HG03457 (cell line): ENCODE results near the gene DLG4.
"Not testable (repeated sequence)": the region's sequence is repeated elsewhere in the genome, so short reads cannot be mapped to it uniquely, and the experiment has no call there.

Source experiments
- ATAC-seq: cut with Tn5 transposase; IDR thresholded peaks from one replicate; pipeline ENCODE4 v1.9.1; 2021; ENCODE audit warnings: moderate number of reproducible peaks; ENCODE audit not compliant: unreplicated experiment

DLG4 gene

DNA sequence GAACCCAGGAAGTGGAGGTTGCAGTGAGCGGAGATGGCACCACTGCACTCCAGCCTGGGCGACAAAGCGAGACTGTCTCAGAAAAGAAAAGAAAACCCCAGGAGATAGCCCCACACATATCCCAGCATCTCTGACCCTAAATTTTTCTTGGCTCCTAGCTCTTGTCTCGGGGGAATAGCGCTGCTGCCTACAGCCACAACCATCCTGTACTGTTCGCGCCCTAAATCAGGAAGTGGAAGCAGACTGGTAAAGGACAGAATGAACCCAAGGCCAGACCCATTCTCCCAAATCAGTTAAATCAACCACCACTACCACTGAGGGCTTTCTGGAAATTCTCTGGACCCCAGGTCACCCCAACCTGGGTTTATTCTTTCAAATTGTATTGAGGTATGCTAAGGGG lies 30.2 kb upstream of the DLG4 start:
- ATAC-seq, result no peak

DNA sequence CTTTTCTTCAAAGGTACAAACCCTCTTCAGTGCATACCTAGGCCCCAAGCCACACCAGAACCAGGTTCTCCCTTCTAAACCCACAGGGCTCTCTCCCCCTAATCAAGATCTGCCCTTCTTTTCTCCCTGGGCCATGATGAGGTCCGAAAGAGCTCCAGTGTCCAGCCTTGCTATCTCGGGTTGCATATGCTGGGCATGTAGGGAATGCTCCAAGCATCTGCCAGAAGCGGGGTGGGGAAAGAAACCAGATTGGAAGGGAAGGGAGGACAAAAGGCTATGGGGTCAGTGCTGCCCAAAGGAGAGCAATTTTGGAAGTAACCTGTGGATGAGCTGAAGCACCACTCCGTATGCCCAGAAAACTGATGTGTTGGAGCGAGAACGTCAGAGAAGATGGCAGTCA lies 29.6 kb upstream of the DLG4 start:
- no peak for ATAC-seq

DNA sequence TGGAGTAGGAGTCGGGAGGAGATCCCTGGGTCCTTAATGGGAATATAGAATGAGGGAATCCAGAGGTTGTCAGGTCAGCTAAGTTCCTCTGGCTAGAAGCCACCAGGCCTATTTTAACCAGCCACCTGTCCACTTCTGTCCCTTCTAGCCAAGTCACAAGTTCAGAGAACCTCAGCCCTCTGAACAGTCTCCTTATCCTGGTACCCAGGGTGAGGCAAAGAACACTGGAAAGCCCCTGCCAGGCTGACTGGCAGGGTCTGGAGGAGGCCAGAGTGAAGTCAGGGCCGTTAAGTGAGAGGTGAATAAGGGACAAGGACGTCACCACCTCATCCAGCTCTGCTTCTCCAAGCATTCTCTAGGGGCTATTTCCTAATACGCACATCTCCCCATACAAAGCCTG lies 29.2 kb upstream of the DLG4 start:
- no peak for ATAC-seq

GRCh38 chr17:7246779-7247178 lies 27.1 kb upstream of the DLG4 start:
- ATAC-seq, result no peak

DNA sequence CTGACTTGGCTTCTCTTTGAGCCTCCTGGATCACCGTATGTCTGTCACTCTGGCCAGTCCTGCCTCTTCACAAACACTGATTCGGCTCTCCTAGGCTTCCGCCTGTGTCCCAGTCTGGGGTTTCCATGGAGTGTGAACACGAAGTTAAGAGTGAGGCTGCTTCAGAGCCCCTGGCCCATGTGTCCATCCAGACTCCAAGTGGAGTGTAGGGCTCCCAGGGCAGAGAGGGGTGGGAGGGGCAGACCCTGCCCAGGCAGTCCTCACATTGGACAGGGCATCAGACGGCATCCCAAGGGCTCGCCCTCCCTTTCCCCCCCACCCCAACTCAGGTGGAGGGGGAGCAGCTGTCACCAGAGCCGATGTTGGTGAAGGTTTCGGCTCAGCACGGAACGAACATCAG lies 24.2 kb upstream of the DLG4 start:
- ATAC-seq, result not testable (repeated sequence)

DNA sequence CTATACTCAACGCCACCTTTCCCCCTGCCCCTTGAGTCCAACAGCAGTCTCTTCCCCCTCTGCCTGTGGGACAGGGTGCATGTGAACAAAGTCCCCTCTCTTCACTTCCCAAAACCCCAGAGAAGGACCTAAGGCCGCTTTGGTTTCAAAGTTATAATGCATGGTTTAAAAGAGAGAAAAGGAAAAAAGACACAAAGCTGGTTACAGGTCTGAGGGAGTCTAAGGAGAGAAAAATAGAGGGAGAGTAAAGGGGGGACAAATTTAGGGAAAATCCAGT lies 23.8 kb upstream of the DLG4 start:
- ATAC-seq, result no peak

DNA sequence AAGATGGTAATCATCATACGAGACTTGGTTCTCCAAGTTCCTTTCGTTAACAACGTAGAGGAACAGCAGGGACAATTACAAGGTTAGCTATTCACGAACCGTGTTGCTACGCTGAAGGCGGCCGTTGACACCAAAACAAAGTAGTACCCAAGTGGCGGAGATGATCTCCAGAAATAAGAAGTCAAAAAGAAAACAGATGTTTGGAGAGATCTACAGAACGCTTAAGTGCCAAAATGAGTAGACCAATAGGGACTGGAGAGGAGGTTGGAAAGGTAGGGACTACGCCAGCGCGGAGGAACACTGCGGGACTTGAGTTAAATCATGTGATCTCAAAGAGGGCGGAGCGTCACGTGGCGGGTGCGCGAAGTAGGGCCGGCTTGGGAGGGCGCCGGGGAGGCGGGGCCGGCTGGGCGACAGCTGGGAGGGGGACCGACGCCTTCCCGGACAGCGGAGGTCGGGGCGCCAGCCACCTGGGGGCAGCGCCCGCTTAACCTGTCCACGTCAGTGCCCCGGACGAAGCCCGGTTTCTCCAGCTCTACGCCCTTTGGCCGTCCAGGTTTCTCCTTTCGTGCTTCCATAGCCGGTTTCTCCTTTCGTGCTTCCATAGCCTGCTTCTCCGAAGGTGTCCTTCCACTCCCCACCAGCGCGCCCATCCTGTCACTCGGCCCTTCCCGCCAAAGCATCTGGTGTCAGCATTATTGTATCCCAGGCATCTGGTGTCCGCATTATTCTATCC lies 23.2 kb upstream of the DLG4 start:
- peak; percentile 36 for ATAC-seq

DNA sequence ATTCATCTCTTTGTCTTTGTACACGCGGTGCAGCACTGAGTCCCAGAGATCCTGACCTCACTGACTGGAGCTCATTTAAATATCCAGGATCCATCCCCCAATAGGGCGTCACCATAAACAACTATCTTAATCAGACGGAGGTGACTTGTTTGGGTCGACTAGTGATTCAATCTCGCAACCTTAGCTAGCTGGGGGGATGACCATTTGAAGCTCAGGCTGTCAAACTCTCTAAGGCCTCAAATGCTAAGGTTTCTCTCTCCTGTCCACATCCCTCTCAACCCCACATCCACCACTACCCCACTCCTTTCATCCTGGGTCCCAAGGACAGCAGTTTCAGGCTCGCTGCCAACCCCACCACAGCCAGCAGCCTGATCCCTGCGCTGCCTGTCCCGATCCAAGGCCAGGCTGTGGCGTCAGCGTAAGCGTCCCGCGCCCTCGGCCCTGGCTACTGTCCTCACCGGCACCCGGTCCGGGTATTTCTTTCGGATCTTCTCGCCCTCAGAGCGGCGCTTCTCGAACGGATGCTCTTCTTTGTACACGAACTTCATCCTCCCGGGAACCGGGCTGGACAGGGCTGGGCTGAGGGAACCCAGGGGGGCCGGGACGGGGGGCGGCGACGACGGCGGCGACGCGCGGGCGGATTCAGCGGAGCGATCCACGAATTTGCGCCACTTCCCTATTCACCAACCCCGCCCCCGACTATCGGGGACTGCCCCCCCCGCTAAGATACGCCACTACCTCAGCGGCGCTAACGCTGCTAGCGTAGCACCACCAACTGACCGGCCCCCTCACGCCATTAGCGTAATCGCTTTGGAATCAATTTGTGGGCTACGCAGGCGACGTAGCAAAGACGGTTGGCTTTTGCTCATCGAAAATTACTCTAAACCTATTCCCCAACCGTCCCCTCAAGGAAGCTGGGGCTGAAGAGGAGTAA lies 22.4 kb upstream of the DLG4 start, which contains the start of gene GABARAP:
GABARAP (minus strand) TSS at position 667 of the 934 bp plus-strand sequence; CDS start at position 548, 119 bp downstream.
- ATAC-seq, result peak; percentile 29

DNA sequence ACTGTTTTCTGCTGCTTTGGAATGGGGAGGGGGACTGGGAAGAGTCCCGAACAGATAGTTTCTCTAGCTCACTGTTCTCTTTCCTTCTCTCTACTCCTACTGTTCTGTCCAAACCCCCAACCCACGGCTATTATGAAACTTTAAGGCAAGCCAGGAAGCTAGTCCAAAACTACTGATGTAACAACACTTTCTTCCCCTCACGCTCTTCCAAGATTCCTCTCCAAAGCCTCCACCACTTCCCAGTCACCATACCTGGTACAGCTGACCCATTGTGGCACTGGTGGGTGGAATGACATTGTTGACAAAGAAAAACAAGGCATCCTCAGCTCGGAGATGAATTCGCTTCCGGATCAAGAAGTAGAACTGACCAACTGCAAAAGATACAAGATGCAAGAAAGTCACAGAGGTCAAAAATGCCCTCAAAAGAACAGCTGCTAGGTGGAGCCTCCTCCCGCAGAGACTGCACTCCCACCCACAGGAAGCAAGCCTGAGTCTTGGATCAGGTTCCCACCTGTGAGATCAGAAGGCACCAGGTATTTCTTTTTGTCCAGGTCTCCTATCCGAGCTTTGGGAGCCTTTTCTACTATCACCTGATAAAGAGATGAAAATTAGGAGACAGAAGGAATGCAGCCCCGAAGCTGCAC lies 21.6 kb upstream of the DLG4 start:
- no peak for ATAC-seq

- ATAC-seq, result no peak
These were observed 20.7 kb upstream of the DLG4 start for GRCh38 chr17:7240375-7240774.

DNA sequence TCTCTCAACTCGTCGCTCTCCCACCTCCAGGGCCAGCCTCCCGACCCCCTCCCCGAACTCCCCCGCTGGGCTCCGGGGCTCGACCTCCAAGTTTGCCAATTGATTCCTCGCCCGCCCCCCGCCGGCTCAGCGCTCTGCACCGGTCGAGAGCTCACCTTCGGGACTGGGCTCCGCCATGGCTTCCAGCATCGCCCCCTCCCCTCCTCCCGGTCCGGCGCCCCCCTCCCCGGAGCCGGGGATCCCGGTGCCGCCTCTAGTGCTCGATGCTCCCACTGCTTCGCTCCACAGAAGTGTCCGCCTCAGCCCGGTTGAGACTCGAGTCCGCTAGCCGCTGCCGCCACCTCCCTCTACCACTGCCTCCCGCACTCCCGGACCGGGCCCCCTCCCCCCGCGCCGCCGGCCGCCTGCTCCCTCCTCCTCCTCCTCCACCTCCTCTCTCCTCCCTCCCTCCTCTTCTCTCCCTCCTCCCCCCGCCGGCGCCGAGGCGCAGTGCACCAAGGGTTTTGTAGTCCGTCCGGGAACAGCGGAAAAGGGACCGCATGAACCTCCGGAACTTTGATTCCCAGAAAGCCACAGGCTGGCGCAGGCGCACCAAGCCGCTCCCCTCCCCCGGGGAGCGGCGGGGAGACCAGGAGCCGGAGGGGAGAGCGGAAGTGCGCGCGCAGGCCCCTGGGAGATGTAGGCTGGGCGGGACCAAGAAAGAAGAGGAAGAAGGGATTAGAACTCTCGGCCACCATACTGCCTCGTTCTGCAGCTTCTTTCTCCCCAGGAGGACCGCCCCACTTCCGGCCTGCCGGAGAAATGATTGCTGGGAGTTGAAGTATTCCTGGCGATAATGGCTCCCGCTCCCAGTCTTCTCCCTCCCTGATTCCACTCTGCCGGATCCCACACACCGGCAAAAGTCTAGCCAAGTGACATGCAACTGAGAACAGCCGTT lies 19.7 kb upstream of the DLG4 start, which contains the start of gene PHF23:
PHF23 (minus strand) TSS at position 367 of the 937 bp plus-strand sequence; CDS start at position 189, 178 bp downstream.
- ATAC-seq, result peak; percentile 32

- ATAC-seq, result no peak
These were observed 18.9 kb upstream of the DLG4 start for GRCh38 chr17:7238420-7239090.

- no peak for ATAC-seq
These were observed 18.3 kb upstream of the DLG4 start for GRCh38 chr17:7237761-7238419.

- ATAC-seq, result no peak
These were observed 17.7 kb upstream of the DLG4 start for GRCh38 chr17:7237266-7237760.

DNA sequence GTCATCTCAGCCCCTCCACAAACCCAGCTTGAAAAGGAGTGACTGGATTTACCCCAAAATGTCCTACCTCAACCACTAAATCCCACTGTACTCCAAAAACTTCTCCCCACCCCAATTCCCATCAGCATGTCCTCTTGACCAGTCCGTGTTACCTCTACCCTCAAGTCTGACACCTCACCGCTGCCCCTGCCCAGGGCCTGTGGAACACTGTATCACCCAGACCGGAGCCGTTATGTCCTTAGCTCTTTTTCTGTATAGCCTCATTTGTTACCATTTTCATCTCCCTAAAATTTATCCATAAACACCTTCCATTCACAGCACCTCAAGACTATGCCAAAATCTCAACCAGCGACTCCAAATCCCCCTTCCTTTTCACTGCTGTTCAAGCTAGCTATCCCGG lies 17.2 kb upstream of the DLG4 start:
- no peak for ATAC-seq

DNA sequence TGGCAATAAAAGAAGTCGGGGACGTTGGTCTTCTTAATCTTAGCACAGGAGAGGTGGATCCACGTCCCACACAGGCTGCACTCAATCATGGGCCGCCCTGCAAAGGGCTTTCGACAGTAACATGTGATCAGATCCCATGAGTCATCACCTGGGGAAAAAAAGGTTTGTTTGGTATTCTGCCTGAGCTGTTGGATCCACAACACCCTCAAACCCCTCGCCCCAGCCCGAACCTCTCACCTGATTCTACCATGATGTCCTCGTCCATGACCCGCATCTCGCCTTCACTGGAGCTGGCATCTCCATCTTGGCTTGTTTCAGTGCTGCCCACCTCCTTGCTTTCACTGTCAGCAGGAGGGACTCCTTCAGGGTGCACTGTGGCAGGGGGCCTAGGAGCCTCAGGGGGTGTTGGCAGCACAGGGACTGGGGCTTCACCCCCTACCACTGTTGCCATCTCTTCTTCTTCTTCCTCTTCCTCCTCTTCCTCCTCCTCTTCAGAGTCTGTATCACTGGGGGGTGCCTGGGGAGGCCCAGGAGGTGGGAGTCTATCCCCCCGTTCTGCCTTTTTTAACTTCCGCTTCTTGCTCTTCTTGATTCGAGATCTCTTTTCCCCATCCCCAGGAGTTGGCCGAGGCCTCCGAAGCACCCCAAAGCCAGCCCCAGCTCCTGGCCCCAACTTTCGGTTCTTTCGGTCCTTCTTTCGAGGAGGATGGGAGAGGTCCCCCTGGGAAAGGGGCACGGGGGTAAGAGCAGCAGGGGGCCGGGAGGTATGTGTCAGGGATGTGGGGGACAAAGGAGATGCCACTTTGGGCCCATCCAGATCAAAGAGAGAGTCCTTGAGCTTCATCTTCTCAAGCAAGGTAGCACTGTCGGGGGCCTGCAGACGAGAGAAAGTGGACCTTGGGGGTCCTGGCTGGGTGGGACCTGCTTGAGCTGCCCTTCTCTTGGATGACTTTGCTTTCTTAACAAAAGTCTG lies 16.3 kb upstream of the DLG4 start:
- no peak for ATAC-seq

DNA sequence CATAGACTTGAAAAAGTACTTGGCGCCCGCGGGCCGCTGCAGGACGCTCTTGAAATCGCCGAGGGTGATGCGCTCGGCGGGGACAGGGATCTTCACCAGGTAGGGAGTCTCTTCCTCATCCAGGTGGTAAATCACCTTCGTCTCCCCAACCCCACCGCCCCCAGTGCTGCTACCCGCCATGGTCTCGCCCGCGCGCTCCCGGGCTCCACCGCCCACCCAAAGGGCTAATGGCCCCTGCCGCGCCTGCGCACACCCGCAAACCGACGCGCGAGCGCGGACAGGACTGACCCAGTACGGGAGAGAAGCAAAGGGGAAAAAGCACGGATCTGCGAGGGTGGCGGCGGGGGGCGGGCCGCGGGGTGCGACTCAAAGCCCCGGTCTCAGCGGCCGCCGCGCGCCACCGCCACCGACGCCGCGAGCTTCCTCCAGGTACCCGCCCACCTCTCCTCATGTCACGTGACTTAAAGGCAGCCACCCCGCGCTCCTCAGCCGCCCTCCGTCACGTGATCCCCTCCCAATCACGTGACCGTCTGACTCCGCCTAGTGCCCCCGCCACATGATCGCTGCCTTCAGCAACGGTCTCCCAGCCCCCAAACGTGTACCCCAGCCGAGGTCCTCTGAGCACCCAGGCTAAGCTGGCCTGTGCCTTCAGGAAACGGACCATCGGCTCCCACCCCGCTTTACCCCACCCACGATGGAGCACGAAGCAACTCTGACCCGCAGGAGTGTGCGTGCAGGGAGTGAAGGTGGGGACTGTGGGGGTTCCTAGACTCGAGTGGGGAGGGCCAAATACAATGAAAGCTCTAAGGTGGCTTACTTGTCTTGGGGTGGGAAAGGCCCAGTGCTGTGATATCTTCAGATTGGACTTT lies 14.7 kb upstream of the DLG4 start, which contains the start of gene DVL2:
DVL2 (minus strand) TSS at position 435 of the 869 bp plus-strand sequence; CDS start at position 180, 255 bp downstream.
- peak; percentile 34 for ATAC-seq
